Activated CD8-positive, alpha-beta memory T cell treated with anti-CD3 and anti-CD28 coated beads, Interleukin-2, amount 50 U/mL, for 48 hours (primary cell): Measurements from ENCODE around the gene C22orf23.
"Not testable (repeated sequence)": the region's sequence is repeated elsewhere in the genome, so short reads cannot be mapped to it uniquely, and the experiment has no call there.

Experiments
- DNase-seq: peaks from one replicate; pipeline ENCODE4 v3.0.0-alpha.2; 2020

The C22orf23 gene

GRCh38 chr22:37982151-37982785, 28.9 kb upstream of the C22orf23 start:
- no peak for DNase-seq

DNA sequence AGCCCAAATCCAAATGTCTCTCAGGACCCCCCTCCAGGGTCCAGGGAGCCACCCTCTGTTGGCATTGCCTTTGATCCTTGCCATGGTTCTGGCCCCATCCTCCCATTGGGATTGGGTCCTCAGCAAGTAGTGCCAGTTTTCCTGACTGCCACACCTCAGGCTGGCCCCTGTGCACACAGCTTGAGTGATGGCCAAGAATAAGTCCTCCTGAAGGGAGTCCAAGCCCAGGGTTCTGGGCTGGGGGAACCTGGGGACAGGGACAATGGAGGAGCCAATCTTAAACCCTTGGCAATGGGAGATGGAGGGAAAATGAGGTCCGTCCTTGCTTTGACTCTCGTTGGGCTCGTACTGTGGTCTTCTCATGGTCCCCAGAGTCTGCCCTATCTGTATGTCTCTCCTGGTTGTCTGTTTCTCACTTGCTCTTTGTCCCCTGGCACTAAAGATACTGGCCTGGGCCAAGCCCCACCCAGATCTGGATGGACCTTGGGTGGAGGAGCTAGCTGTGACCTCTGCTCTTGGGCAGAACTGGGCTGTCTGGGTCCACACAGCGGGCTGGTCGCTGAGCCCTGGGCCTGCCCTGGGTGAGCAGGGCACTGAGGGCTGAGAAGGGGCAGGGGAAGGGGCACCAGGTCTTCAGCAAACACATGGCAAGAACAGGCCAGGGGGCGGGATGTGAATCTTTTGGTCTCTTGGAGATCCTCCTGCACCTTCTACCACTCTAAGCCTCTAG, 28.0 kb upstream of the C22orf23 start:
- no peak for DNase-seq

DNA sequence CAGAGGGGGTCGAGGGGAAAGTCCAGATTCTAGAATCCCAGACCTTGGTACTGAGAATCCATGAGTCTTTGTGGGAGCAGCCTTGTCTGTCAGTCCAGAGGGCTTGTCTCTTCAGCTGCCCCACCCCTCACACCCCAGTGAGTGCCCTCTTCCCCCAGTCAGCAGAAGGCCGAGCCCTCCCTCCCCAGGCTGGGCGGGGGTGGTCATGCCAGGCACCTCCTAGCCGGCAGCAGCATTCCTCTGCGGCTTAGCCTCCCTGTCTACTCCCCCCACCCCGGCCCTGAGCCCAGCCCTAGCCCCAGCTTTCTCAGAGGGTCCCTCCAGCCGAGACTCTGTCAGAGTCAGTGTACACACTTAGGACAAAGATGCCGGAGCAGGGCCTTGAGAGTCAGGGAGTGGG, 26.4 kb upstream of the C22orf23 start:
- DNase-seq = no peak

GRCh38 chr22:37976547-37976946, 23.1 kb upstream of the C22orf23 start:
- DNase-seq = no peak

GRCh38 chr22:37976022-37976421, 22.6 kb upstream of the C22orf23 start:
- not testable (repeated sequence) for DNase-seq

DNA sequence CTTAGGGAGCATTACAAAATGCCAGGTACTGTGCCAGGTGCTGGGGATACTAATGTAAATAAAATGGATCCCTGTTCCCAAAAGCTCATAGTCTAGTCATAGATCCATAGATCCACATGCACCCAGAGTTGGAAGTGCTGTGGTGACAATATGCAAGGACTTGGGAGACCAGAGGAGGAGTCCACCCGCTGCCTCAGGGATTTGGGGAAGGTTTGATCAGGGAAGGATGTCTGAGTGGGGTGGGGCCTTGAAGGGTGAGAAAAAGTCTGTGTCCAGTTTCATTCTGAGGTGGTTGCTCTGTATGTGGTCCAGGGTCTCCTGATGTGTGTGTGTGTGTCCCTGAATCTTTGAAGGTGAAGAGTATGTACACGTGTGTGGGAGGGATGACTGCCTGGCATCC, 21.8 kb upstream of the C22orf23 start:
- no peak for DNase-seq

DNA sequence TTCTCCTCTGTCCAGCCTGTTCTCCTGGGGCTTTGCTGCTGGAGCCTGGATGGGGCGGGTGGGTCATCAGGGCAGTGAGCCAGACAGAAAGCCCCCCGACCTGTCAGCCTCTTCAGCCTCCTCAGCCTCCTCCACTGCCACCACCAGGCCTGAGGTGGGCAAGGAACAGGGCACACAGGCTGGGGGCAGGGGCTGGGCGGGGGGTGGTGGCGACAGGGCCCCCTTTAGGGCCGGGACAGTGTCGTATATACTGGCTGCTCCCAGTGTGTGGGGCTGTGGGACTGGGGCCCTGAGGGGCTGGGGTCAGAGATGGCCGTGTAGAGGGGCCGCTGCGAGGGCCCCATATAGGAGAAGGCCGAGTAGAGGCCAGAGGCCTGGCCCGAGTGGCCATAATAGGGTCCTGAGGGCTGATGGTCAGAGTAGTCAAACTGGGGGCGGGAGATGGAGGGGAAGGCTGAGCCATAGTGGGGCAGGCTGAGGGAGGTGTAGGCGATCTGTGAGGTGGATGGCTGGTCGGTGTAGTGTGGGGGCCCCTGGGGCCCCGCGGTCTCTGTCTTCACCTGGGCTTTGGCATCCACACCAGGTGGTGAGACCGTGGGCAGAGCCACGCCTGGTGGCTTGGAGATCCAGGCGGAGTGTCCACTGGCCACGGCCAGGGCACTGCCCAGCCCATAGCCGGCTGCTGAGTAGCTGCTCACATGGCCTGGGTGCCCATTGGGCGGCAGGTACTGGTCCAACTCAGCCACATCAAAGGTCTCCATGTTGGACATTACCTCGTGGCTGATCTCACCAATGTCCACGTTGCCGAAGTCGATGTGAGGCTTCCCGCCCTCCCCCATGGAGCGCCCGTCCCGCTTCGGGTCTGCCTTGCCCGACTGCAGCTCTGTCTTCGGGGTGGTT, 20.1 kb upstream of the C22orf23 start:
- no peak for DNase-seq

DNA sequence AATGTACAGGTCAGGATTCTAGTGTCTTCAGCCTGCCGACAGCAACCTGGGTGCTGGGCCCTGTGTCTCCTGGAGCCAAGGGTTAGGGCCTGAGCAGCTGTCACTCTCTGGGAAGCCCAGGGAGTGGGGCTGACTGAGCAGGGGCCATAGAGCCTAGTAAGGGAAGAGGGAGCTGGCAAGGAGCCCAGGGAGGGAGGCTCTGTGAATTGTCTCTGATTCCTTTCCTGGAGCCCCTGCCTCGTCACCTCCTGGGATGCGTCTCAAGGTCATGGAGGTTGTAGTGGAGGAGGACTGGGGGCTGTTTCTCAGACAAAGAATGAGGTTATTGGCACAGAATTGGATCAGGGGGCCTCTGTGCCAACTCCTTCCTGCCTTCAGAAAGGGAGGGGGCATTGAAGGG, 19.1 kb upstream of the C22orf23 start:
- no peak for DNase-seq

DNA sequence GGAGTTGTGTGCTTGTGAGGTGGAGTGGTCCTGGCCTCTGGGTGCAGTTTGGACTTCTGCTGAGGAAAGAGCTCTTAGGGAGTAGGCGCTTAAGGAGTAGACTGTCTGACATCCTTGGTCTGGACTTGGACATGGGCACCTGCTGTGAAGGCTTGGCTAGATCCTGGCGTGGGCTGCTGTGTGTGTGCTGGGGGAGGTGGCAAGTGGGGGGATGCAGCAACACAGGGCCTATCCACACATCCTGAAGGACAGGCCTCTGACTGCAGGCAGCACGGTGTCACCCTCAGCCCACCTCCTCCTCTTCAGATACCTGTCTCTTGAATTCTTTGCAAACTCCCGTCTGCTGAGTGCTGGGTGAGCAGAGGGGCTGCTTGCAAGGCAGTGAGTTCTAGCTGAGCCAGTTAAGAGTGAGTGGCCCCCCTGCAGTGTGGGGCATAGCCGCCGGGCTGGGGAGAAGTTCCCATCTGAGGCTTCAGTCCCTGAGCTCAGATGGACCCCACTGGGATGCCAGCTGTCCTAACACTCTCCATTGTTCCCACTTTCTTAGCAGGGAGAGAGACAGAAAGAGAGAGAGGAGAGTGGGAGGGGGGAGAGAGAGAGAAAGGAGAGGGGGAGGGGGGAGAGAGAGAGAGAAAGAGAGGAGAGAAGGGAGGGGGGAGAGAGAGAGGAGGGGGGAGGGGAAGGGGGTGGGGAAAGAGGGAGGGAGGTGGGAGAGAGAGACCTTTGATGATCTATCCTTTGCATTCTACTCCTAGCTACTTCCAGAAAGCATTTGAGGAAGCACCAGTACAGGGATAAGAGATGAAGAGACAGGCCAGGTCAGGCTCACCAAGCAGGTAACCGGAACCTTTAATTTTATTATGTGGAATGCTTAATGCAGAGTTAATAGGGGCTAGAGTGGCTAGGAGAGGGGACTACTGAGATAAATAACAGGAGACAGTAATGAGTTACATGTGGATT, 18.4 kb upstream of the C22orf23 start:
- no peak for DNase-seq

DNA sequence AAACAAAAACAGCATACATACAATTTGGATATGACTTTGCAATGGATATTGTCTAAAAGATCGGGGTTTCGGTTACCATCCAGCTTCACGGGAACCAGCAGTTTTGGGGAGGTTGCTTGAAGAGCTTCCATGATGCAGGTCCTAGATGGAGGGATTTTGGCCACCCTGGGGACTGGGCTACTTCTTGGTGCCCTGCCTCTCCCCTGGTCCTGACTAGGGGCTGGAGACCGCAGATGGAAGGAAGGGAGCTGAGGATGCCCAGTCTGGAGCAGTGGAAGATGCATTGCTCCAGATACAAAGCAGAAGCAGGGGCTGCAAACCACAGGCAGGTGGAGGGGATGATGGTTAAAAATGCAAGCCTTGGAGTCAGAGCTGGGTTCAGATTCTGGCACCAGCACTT, 17.5 kb upstream of the C22orf23 start:
- DNase-seq = no peak

DNA sequence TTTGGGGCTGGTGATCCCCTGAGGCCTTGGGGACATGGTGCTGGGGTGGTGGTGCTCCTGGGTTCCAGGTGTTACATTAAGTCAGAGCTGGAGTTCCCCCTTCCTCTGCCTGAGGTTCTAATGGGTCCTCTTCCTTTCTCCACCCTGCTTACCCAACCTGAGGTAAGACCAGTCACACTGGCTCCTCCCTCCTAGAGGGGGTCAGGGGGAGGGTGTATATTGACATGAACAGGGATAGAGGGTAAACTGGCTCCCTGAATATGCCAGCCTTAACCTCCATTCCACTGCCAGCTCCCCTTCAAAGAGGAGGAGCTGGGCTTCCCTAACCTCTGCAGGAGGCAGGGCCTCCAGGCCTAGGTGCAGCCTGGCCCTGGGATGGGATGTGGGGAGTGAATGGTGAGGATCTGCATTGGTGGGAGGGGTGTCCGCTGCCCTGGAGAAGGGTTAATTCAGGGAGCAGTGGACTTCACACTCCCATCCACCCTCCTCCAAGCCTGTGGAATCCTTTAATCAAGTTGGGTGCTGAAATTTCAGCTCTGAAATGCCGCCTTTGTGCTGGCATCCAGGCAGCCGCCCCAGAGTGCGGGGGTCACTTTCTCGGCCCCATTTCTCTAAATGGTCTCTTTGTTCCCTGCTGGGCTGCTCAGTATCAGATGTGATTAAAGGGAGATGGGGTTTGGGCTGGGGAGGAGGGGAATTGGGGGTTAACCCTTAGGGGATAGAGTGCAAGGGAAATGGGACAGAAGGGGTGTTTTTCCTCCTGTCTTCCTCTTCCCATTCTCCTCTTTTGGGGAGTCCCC, 15.3 kb upstream of the C22orf23 start:
- DNase-seq = no peak

- no peak for DNase-seq
Observed at GRCh38 chr22:37967637-37968451, 14.4 kb upstream of the C22orf23 start.

DNA sequence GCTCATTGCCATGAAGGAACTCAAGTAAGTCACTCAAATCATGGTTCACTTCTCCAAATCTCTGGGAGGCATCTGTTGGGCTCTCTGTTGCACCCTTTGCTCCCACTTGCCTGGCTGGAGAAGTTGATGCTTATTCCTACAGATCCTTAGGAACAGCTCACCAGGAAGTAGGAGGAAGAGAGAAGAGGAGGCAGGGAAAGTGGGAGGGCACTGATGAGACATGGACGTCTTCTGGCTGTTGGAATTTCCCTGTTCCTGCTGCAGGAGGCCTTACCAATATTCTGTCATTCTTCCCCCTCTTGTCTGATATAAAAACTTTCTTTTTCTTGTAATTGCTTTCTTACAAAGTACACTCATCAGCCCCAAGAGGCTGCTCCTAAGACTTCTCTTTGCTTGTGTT, 13.7 kb upstream of the C22orf23 start:
- DNase-seq = no peak

- DNase-seq = no peak
Observed at GRCh38 chr22:37965940-37966664, 12.7 kb upstream of the C22orf23 start.

- no peak for DNase-seq
Observed at GRCh38 chr22:37961062-37961461, 7.7 kb upstream of the C22orf23 start.

DNA sequence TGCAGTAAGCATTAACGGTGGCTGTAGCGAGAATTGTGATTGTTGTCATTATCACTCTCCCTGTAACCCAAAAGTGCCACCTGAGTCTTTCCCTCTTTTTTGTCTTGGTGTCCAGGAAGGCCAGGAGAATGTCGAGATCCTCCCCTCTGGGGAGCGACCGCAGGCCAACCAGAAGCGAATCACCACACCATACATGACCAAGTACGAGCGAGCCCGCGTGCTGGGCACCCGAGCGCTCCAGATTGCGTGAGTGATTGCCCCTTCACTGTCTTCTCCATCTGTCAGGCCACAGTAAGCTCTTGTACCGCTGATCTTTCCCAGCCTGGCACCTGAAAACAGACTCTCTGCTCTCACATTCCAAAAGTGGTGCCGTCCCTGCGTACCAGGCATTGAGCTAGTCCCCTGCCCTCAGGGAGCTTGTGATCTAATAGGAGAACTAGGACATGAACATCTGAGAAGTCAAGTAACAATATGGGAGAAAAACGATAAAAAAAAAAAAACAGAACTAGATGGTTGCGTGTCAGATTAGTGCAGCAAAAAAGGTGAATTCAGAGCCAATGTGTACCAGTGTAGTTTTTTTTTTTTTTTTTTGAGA, 5.9 kb upstream of the C22orf23 start:
- DNase-seq = no peak

- no peak for DNase-seq
Observed at GRCh38 chr22:37957232-37957631, 3.8 kb upstream of the C22orf23 start.

- DNase-seq = not testable (repeated sequence)
Observed at GRCh38 chr22:37955825-37956397, 2.5 kb upstream of the C22orf23 start.

DNA sequence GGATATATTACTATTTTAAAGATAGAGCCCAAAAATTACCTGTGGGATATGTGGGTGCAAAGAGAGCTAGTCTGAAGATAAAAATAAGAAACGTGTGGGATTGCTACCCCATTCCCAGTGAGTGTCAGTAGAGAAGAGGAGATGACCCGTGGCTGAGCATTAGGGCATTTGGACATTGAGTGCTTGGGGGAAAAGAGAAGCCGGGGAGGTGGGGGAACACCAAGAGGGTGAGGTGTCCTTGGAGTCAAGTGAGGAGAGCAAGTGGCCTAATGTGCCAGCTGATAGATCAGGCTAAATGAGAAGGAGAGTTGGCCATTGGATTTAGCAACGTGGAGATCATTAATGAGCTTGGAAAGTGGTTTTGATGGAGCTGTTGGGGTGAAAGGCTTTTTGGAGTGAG, 1.3 kb upstream of the C22orf23 start:
- no peak for DNase-seq
